GM19438 (cell line): ENCODE results near the gene HOXD4.

Experiments used
- ATAC-seq: cut with Tn5 transposase; IDR thresholded peaks from one replicate; pipeline ENCODE4 v1.9.1; 2021; ENCODE audit warnings: low read depth; ENCODE audit not compliant: unreplicated experiment

Gene HOXD4

DNA sequence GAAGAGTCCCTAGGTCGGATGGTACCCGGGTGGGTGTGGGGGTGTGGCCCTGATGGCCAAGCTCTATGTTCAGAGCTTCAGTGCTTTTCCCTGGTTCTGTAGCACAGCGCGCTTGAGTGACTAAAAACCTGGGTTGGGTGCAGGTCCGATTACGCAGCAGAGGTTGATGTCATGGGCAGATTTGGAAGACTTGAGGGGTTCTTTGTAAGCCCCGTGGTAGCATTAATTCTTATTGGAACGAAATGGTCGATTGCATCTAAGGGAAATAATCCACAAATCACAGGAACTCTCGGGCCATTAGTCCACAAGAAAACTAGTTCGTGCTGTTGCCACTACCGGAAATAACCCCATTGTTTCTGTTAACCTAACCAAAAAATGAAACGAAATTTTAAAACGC lies 12.8 kb upstream of the HOXD4 start:
- ATAC-seq, result no peak

GRCh38 chr2:176138923-176139660 lies 12.3 kb upstream of the HOXD4 start:
- no peak for ATAC-seq

DNA sequence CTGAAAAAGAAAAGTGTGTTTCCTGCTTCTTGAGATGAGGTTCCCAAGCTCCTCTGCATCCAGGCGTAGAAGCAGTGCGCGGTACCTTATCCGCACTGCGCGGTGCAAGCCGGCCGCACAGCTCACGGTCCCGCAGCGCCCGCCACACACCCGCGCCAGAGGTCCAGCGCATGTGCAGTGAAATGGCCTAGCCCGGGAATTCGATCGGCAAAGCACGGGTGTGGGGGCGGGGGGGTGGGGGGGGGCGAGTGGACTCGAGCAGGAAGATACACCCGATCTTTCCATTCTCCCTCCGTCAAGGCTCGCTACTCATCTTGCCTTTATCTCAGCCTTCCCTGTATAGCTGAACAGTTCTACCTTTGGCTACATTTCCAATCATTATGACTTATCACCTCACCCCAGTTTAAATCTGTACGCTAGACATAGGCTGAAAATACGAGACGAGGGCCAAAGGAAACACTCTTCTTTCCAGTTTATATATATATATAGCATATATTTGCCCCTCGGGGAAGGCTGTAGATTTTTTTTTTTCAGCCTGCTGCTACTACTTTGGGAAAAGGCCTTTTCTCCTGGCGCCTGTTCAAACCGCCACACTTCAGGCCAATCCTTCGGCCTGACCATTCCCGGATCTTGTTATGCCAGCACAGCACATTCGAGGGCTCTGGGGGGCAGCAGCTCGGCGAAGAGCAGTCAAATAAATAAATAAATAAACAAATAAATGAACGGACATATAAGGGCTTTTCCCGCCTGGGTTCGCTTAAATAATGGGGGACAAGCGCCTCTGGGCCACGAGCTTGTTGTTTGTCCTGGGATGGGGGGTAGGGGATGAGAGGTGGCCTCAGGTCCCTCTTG lies 11.5 kb upstream of the HOXD4 start:
- no peak for ATAC-seq

GRCh38 chr2:176140513-176141317 lies 10.6 kb upstream of the HOXD4 start:
- peak; percentile 85 for ATAC-seq

DNA sequence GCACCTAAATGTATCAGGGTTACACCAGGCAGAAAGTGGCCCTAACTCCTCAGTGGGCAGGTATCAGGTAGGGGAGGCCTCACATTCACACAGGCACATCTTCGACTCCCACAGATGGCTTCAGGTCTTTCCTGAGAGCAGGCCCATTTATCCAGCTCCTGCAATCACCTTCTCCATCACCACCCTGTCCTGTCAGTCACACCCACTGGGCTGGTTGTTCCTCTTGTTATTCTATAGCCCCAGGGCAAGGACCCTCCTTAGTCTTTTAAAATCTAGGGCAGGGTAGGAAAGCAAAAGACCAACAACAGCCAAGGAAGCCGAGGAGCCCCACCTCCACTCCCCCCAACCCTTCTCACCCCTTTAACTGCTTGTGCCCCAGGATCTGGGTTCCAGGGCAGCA lies 9.1 kb upstream of the HOXD4 start:
- ATAC-seq, result no peak

- no peak for ATAC-seq
Measured at GRCh38 chr2:176145085-176145969, 6.0 kb upstream of the HOXD4 start.

- no peak for ATAC-seq
Measured at GRCh38 chr2:176146101-176146500, 5.2 kb upstream of the HOXD4 start.

- no peak for ATAC-seq
Measured at GRCh38 chr2:176146645-176147044, 4.7 kb upstream of the HOXD4 start.

DNA sequence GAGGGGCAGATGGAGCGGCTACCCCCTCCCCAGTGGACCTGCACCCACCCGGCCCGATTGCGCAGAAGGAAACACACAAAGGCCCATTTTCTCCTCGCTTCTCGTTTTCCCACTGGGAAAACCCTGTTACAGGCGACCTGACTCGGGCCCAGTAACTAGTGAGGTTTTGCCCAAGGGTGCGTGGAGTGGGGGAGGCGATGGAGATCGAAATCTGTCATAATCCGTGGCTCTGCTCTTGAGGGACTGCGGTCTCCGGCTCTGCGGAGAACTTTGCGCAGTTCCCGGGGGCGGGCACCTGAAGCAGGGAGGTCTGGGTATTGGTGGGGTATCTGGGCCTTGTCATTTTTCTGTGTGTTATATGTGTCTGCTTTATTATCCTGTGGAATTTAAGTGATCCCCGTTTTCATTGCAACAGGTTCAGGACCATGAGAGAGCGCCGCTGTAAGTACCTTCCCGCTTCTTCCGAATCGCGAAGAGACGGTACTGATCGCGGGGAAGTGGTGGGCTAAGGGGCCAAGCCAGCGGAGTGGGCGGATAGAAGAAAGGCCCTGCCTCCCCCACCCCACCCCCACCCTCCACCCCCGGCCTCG lies 4.0 kb upstream of the HOXD4 start:
- ATAC-seq, result no peak

DNA sequence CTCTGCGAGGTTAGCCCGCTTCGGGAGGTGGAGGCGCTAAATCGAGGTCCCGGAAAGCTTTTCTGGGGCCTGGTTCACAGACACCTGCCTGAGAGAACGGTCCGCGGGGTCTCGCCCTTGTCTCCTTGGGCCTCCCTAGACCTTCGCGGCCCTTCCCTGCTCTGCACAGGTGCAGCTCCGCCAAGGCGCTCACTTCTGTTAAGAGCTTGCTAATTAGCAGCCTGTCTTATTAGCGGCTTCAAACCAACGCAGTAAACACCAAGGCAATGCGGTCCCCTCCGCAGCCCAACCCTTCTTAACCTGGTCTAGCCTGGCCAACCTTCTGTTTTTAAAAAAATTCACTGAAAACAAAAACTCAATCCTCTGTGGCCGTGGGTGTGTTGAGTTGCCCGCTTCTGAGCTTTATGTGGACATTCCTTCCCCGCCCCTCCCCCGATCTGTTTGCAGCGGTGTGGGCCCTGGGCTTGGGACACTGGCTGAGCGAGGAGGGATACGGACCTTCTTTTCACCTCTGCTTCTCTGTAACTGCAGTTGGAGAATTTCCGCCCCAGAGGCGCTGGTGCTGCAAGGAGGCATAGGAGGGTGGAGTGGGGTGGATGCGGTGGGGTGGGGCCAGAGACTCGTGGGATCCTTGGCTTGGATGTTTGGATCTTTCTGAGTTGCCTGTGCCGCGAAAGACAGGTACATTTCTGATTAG lies 3.4 kb upstream of the HOXD4 start:
- no peak for ATAC-seq

GRCh38 chr2:176148751-176149421 lies 2.5 kb upstream of the HOXD4 start:
- no peak for ATAC-seq

GRCh38 chr2:176149481-176149938 lies 1.8 kb upstream of the HOXD4 start:
- no peak for ATAC-seq

GRCh38 chr2:176149939-176150583 lies 1.3 kb upstream of the HOXD4 start:
- no peak for ATAC-seq

GRCh38 chr2:176150584-176151441 lies 537 bp upstream of the HOXD4 start:
- ATAC-seq, result no peak

GRCh38 chr2:176152350-176153181 lies 1.2 kb downstream of the HOXD4 start:
- no peak for ATAC-seq

- no peak for ATAC-seq
Measured at GRCh38 chr2:176154576-176155252, 3.4 kb downstream of the HOXD4 start.
